SJCRH30 (cell line): ENCODE results near the gene RRAGD. TPM values are rescaled to one million over a fixed set of nuclear protein-coding genes. Genes with fewer than 3 reads are reported as not detected.
"Not testable (repeated sequence)": the region's sequence is repeated elsewhere in the genome, so short reads cannot be mapped to it uniquely, and the experiment has no call there.

ENCODE experiments used
- DNase-seq, 2 experiments: peaks; one replicate each; pipeline ENCODE4 v3.0.0-alpha.2; 2015 to 2020
- H3K27ac ChIP-seq: fragments of 250-450 bp; sonication (Bioruptor Pico); 2 replicates; pipeline ENCODE4 v1.5.1; 2020; ENCODE audit warnings: mild to moderate bottlenecking, moderate library complexity
- H3K27me3 ChIP-seq: fragments of 250-450 bp; sonication (Bioruptor Pico); 2 replicates; pipeline ENCODE4 v1.5.1; 2020; ENCODE audit warnings: mild to moderate bottlenecking, moderate library complexity
- H3K36me3 ChIP-seq: fragments of 250-450 bp; sonication (Bioruptor Pico); 2 replicates; pipeline ENCODE4 v1.5.1; 2020; ENCODE audit warnings: mild to moderate bottlenecking, moderate library complexity
- H3K4me1 ChIP-seq: fragments of 250-450 bp; sonication (Bioruptor Pico); 2 replicates; pipeline ENCODE4 v1.5.1; 2020; ENCODE audit warnings: mild to moderate bottlenecking, moderate library complexity
- H3K4me3 ChIP-seq: fragments of 250-450 bp; sonication (Bioruptor Pico); 2 replicates; pipeline ENCODE4 v1.5.1; 2020; ENCODE audit warnings: mild to moderate bottlenecking, moderate library complexity
- H3K9me3 ChIP-seq: fragments of 250-450 bp; sonication (Bioruptor Pico); replicated peaks from 2 replicates; pipeline ENCODE4 v1.5.1; 2020; ENCODE audit warnings: mild to moderate bottlenecking, moderate library complexity
- total RNA-seq: library from RNA; depleted of rRNA; stranded (reverse); fragments of >200 nt; shearing (Covaris generic); gene quantifications from 2 replicates; pipeline ENCODE4 v1.2.3, GENCODE V29; 2014

The RRAGD gene
- total RNA-seq, 1 experiment from 2014 or later, result 61.3 TPM

DNA sequence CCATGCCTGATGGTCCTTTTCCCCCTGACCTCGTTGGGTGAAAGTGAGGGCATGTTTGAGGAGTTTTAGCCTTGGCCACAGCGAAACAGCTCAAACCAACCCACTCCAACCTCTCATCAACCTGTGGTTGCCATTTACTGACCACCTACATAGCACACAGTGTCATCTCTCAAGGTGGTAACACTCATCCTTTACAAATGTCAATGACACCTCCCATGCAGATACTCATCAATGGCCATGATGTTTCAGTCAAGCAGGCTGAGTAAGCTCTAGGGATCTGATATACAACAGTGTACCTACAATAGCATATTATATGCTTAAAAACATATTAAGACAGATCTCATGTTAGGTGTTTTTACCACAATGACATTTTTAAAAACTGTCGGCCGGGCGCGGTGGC, 9.3 kb downstream of the RRAGD start:
- H3K4me3 ChIP-seq, result no peak overlapping the region
- peaks cover 2% of the 10 kb centered on the region; the same call in 1 of the 2 replicates for H3K4me1 ChIP-seq
- no peak for DNase-seq
- peaks cover 4% of the 10 kb centered on the region for H3K36me3 ChIP-seq
- H3K27me3 ChIP-seq, result no peaks in the 10 kb centered on the region
- no peaks in the 10 kb centered on the region for H3K9me3 ChIP-seq
- H3K27ac ChIP-seq, result no peak overlapping the region

DNA sequence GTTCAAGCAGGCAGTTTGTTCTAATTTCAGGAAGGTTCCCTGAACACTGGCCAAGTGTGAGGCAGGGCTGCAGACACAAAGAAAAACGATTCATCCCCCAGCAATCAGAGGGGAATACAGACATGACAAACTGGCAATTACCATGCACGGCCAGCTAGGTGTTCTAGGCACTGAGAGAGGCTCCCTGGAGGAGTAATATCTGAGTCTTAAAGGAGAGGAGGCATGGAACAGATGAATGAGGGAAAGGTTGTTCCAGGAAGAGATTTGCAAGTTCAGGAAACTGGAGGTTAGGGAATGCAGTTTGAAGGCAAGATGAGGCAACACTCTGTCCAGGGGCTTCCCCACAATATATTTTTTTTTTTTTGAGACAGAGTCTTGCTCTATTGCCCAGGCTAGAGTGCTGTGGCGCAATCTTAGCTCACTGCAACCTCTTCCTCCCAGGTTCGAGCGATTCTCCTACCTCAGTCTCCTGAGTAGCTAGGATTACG, 11.1 kb downstream of the RRAGD start:
- no peak overlapping the region for H3K4me3 ChIP-seq
- DNase-seq, result no peak

GRCh38 chr6:89400050-89400449, 12.0 kb downstream of the RRAGD start:
- Histone ChIP-seq H3K27ac (no peak overlapping the region), H3K36me3 (peaks cover 4% of the 10 kb centered on the region), H3K27me3 (no peaks in the 10 kb centered on the region), H3K9me3 (no peaks in the 10 kb centered on the region), H3K4me1 (peaks cover 2% of the 10 kb centered on the region; the same call in 1 of the 2 replicates), H3K4me3 (no peak overlapping the region)
- DNase-seq, result no peak

More for the DNA sequence above, 11.1 kb downstream of the RRAGD start:
- H3K27me3 ChIP-seq, result no peaks in the 10 kb centered on the region
- H3K36me3 ChIP-seq, result peaks cover 4% of the 10 kb centered on the region
- H3K9me3 ChIP-seq, result no peaks in the 10 kb centered on the region
- no peak overlapping the region for H3K27ac ChIP-seq
- H3K4me1 ChIP-seq, result peaks cover 2% of the 10 kb centered on the region; the same call in 1 of the 2 replicates

DNA sequence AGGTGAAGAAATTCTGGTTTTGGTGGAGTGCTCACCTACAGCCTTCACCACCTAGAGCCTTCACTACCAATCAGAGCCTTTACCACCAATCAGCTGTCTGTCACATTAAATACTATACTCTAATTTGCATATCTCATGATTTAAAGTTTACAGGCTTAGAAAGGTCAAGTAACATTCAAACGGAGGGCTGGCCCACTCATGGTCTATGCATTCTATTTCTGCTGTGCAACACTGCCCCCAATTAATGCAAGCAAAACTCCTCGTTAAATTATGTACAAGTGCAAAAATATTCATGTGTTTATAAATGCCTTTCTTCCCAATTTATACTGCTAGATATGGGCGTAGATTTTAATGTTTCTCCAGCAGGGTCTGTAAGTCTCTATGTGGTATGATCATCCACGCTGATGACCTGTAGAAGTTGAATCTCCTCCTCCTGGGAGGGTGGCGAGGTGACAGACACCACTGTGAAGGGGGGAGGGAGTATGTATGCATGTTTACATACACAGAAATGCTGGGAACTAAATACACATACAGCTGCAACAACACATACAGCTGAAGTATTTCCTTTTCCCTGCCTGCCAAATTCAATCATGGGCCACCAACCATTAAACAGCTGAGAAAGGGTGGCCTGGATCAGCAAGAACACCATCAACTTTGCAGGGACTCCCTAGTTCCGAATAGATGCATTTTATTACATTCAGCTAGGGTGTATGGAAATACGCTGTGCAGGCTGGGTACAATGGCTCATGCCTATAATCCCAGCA, 13.1 kb downstream of the RRAGD start:
- peaks cover 4% of the 10 kb centered on the region for H3K36me3 ChIP-seq
- H3K27me3 ChIP-seq, result no peaks in the 10 kb centered on the region
- DNase-seq, result peak in 1 of 2 experiments; percentile 20
- no peak overlapping the region for H3K27ac ChIP-seq
- no peaks in the 10 kb centered on the region for H3K9me3 ChIP-seq
- no peak overlapping the region for H3K4me3 ChIP-seq
- H3K4me1 ChIP-seq, result peaks cover under 1% of the 10 kb centered on the region; the same call in 1 of the 2 replicates

GRCh38 chr6:89397884-89398283, 14.2 kb downstream of the RRAGD start:
- H3K4me1 ChIP-seq, H3K9me3 ChIP-seq, DNase-seq, H3K36me3 ChIP-seq, H3K27ac ChIP-seq, H3K4me3 ChIP-seq, H3K27me3 ChIP-seq: not testable (repeated sequence)

- no peak overlapping the region for H3K4me3 ChIP-seq
- no peaks in the 10 kb centered on the region for H3K27me3 ChIP-seq
- H3K36me3 ChIP-seq, result peaks cover 1% of the 10 kb centered on the region
- H3K27ac ChIP-seq, result no peak overlapping the region
- DNase-seq, result no peak
- H3K4me1 ChIP-seq, result no peaks in the 10 kb centered on the region
- no peaks in the 10 kb centered on the region for H3K9me3 ChIP-seq
These were observed 18.4 kb downstream of the RRAGD start for GRCh38 chr6:89393659-89394058.

DNA sequence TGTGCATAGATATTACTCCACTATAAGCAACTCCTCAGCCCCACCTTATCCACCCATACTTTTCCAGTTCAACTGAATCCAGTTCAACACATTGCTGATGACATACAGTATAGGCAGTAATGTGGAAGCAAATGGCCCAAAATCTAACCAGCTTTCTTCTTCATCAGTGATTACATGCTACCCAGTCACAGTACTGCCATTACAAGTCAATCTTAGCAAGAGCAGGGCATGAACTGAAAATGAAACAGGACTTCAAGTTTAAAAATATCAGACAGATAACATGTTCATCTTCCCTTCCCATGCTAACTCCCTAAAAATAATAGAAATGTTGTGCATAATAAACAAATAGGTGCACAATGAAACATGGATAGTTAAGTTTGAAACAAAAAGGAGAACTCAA, 19.2 kb downstream of the RRAGD start:
- H3K27me3 ChIP-seq, result no peaks in the 10 kb centered on the region
- DNase-seq, result no peak
- no peaks in the 10 kb centered on the region for H3K36me3 ChIP-seq
- H3K4me3 ChIP-seq, result no peak overlapping the region
- H3K27ac ChIP-seq, result no peak overlapping the region
- no peaks in the 10 kb centered on the region for H3K9me3 ChIP-seq
- no peaks in the 10 kb centered on the region for H3K4me1 ChIP-seq

DNA sequence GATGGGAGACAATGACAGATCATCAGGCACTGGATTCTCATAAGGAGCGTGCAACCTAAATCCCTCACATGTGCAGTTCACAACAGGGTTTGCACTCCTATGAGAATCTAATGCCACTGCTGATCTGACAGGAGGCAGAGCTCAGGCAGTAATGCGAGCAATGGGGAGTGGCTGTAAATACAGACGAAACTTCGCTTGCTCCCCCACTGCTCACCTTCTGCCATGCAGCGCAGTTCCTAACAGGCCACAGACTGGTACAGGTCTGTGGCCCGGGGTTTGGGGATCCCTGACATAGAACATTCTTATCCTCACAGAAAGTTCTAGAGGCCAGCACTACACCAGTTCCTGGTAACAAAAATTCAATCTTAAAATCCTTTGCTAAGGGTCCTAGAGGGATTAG, 23.2 kb downstream of the RRAGD start:
- no peaks in the 10 kb centered on the region for H3K9me3 ChIP-seq
- H3K4me3 ChIP-seq, result no peak overlapping the region
- DNase-seq, result no peak
- H3K4me1 ChIP-seq, result peaks cover 18% of the 10 kb centered on the region
- no peaks in the 10 kb centered on the region for H3K27me3 ChIP-seq
- no peak overlapping the region for H3K27ac ChIP-seq
- no peaks in the 10 kb centered on the region for H3K36me3 ChIP-seq

GRCh38 chr6:89387516-89388201, 24.4 kb downstream of the RRAGD start:
- no peak for DNase-seq
- no peak overlapping the region for H3K27ac ChIP-seq
- peaks cover 18% of the 10 kb centered on the region for H3K4me1 ChIP-seq
- H3K4me3 ChIP-seq, result no peak overlapping the region
- no peaks in the 10 kb centered on the region for H3K9me3 ChIP-seq
- peaks cover 9% of the 10 kb centered on the region; the same call in 1 of the 2 replicates for H3K36me3 ChIP-seq
- no peaks in the 10 kb centered on the region for H3K27me3 ChIP-seq

DNA sequence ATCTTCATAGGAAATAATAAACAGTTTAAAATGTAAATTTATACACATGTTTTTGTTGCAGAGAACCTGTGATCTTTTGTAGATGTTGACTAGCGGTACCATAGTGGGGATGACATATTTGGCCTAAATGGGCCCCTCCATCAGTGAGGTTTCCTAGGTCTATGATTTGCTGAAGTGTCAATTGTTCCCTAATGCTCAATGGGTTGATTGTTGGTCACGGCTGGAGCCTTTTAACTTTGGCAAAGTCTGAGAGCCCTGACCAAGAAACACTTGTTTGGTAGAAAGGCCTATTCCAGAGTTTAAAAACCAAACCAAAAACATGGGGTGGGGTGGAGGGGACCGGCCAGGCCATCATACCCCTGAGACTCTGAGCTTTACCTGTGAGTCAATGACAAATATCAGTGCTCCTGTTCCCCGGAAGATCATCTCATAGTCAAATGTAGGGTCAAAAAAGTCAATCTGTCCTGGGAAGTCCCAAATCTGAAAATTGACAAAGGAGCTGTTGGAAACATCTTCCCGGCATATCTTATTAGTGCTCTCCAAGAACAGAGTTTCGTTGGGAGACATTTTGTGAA, 25.1 kb downstream of the RRAGD start:
- Histone ChIP-seq H3K27ac (no peak overlapping the region), H3K4me1 (peaks cover 18% of the 10 kb centered on the region), H3K36me3 (peaks cover 9% of the 10 kb centered on the region; the same call in 1 of the 2 replicates), H3K27me3 (no peaks in the 10 kb centered on the region), H3K4me3 (no peak overlapping the region), H3K9me3 (no peaks in the 10 kb centered on the region)
- no peak for DNase-seq

DNA sequence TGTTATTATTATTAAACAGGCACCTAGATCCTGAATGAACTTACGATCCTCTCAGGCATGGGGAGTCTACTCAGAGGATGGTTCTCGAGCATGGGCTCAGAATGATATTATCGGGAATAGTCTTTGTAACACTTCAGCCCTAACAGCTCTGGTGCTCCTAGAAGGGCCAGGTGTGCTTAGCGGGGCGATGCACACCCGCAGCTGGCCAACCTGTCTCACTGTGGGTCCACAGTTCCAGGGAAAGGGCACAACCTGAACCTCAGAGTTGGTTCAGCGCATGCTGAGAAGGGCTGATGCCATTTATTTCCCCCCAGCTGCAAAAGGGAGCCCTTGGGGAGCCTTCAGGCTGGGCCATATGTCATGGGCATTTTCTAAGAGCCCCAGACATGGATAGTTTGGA, 26.2 kb downstream of the RRAGD start:
- H3K9me3 ChIP-seq, result no peaks in the 10 kb centered on the region
- no peak for DNase-seq
- peaks cover 9% of the 10 kb centered on the region; the same call in 1 of the 2 replicates for H3K36me3 ChIP-seq
- no peak overlapping the region for H3K4me3 ChIP-seq
- no peaks in the 10 kb centered on the region for H3K27me3 ChIP-seq
- H3K4me1 ChIP-seq, result peaks cover 18% of the 10 kb centered on the region
- peak overlapping the region; percentile 47 for H3K27ac ChIP-seq

GRCh38 chr6:89385156-89385667, 26.9 kb downstream of the RRAGD start:
- peak overlapping the region; percentile 47 for H3K27ac ChIP-seq
- peak; percentile 82 to 87 for DNase-seq
- no peaks in the 10 kb centered on the region for H3K9me3 ChIP-seq
- no peak overlapping the region for H3K4me3 ChIP-seq
- H3K36me3 ChIP-seq, result peaks cover 9% of the 10 kb centered on the region; the same call in 1 of the 2 replicates
- H3K27me3 ChIP-seq, result no peaks in the 10 kb centered on the region
- H3K4me1 ChIP-seq, result peaks cover 18% of the 10 kb centered on the region

- Histone ChIP-seq H3K4me3 (no peak overlapping the region), H3K36me3 (peaks cover 30% of the 10 kb centered on the region), H3K9me3 (no peaks in the 10 kb centered on the region), H3K27me3 (no peaks in the 10 kb centered on the region), H3K27ac (no peak overlapping the region), H3K4me1 (peaks cover 14% of the 10 kb centered on the region)
- no peak for DNase-seq
These were observed 31.0 kb downstream of the RRAGD start for GRCh38 chr6:89381031-89381430.

- no peak for DNase-seq
- Histone ChIP-seq H3K27ac (no peak overlapping the region), H3K36me3 (peaks cover 30% of the 10 kb centered on the region), H3K4me1 (no peaks in the 10 kb centered on the region), H3K9me3 (no peaks in the 10 kb centered on the region), H3K4me3 (no peak overlapping the region), H3K27me3 (no peaks in the 10 kb centered on the region)
These were observed 32.8 kb downstream of the RRAGD start for GRCh38 chr6:89379281-89379680.

DNA sequence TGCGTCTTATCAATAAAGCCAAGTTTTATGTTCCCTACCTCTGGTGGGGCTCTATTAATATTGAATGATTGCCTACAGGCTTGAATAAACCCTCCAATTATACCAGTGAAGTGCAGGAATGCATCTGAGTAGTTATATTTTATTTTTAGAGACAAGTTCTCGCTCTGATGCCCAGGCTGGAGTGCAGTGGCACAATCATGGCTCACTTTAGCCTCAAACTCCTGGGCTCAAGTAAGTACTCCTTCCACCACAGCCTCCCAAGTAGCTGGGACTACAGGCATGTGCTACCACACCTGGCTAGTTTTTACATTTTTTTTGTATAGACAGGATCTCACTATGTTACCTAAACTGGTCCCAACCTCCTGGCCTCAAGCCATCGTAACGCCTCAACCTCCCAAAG, 33.4 kb downstream of the RRAGD start:
- H3K4me3 ChIP-seq, result no peak overlapping the region
- DNase-seq, result no peak
- H3K4me1 ChIP-seq, result no peaks in the 10 kb centered on the region
- H3K27ac ChIP-seq, result no peak overlapping the region
- H3K27me3 ChIP-seq, result no peaks in the 10 kb centered on the region
- H3K9me3 ChIP-seq, result no peaks in the 10 kb centered on the region
- peaks cover 29% of the 10 kb centered on the region for H3K36me3 ChIP-seq
